Endothelial cell of coronary artery (primary cell): ENCODE results near the gene CENPVL3. TPM values are rescaled to one million over a fixed set of nuclear protein-coding genes. Genes with fewer than 3 reads are reported as not detected.

Experiments
- total RNA-seq: library from RNA; depleted of rRNA; stranded (reverse); fragments of >200 nt; gene quantifications from 2 replicates; pipeline ENCODE4 v1.2.3, GENCODE V29; 2014

The CENPVL3 gene
- not detected in 2 replicates for total RNA-seq

DNA sequence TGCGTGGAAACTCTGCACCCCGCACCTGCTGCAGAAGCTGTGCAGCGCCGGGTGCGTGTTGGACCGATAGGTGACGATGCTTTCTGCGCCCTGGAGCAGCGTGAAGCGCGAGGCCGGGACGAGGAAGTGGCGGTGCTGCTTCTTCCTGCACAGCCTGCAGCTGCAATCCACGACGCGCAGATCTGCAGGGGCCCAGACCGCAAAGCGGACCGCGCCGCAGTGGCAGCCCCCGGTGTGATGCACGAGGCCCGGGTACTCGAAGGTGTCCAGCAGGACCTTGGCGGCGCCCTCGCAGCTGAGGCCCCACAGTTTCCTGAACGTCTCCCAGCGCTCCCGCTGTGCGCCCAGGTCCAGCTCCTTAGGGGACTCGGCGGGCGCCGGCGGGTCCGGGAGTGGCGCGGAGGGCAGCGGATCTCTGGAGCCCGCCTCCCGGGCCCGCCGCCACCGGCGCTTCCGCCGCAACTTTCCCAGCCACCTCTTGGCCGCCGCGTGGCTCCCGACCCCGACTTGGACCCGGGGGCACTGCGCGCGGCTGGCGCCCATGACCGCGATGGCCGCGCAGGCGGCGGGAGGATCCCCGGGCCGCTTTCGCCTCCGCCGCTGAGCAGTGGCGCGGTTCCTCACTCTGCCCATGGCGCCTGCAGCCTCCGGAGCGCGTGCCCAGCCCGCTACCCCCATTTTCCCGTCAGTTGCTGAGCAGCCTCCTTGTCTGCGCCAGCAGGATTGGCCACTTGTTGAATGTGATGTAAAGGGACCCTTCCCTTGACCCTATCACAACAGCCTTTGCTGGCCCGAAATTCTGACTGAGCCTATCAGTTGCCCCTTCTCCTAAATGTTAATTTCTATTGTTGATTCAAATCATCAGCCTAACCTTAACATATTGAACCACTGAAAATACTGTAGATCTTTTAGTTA, at the start of gene CENPVL3:
CENPVL3 (minus strand) TSS at position 672 of the 915 bp plus-strand sequence; CDS start at position 633, 39 bp downstream.

Other genes with a start within 250 kb of the CENPVL3 start
- 8.9 TPM in 2 replicates for gene NUDT11, start 122.3 kb downstream of the CENPVL3 start, total RNA-seq
- gene CENPVL2, start 63.9 kb upstream of the CENPVL3 start, total RNA-seq, result not detected in 2 replicates
- gene CENPVL1, start 91.6 kb upstream of the CENPVL3 start, total RNA-seq, result not detected in 2 replicates
- 4.3 and 5.2 TPM in 2 replicates for gene GSPT2, start 124.5 kb upstream of the CENPVL3 start, total RNA-seq